ENCODE data around the gene HMG20A. TPM values are rescaled to one million over a fixed set of nuclear protein-coding genes. Genes with fewer than 3 reads are reported as not detected.

HMG20A gene
- total RNA-seq, 1 donor from 2014 or later = 26.4 TPM

DNA sequence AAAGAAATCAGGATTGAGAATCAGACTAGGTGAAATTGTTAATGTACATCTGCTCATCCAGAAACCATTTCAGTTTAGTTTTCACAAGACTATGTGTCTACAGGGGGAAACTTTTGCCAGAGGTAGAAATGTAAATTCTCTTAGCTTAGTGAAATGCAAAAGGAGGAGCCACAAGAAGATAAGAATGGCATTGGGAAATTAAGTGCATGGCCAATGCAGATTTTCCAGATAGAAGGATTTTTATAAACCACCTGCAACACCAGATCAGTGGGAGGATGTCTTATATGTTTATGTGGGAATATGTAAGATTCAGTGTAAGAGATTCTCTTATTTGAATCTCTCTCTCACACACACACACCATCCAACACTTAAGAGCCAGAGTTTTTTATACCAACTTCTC, 67.2 kb downstream of the HMG20A start:
- DNase-seq (ENCODE audit: low read depth) = no peak
- Histone ChIP-seq H3K4me3 (ENCODE audit: low read depth, low read length) (no peak overlapping the region), H3K27me3 (ENCODE audit: control insufficient read depth, insufficient read depth, low read length) (no peaks in the 10 kb centered on the region), H3K36me3 (ENCODE audit: control insufficient read depth, insufficient read depth, low read length) (no peaks in the 10 kb centered on the region)
- TF ChIP-seq, protein P1, sequence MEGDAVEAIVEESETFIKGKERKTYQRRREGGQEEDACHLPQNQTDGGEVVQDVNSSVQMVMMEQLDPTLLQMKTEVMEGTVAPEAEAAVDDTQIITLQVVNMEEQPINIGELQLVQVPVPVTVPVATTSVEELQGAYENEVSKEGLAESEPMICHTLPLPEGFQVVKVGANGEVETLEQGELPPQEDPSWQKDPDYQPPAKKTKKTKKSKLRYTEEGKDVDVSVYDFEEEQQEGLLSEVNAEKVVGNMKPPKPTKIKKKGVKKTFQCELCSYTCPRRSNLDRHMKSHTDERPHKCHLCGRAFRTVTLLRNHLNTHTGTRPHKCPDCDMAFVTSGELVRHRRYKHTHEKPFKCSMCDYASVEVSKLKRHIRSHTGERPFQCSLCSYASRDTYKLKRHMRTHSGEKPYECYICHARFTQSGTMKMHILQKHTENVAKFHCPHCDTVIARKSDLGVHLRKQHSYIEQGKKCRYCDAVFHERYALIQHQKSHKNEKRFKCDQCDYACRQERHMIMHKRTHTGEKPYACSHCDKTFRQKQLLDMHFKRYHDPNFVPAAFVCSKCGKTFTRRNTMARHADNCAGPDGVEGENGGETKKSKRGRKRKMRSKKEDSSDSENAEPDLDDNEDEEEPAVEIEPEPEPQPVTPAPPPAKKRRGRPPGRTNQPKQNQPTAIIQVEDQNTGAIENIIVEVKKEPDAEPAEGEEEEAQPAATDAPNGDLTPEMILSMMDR (IDR thresholded peaks at IDR 0.05; ENCODE audit: insufficient read depth, low read length, poor library complexity, severe bottlenecking) = no peak

DNA sequence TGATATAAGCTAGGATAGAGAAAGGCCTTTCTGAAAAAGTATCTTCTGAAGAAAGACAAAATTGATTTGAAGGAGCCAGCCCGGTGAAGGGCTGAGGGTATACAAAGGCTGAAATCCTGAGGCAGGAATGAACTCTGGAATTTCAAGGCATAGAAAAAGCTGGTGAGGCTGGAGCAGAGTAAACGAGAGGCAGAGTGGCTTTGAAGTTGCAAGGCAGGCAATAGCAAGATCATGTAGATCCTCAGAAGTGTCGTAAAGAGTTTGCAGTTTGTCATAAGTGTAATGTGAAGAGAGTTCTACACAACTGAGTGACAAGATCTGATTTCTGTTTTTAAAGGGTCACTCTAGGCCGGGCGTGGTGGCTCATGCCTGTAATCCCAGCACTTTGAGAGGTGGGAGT, 69.0 kb downstream of the HMG20A start:
- DNase-seq (ENCODE audit: low read depth) = no peak
- Histone ChIP-seq H3K36me3 (ENCODE audit: control insufficient read depth, insufficient read depth, low read length) (no peaks in the 10 kb centered on the region), H3K4me3 (ENCODE audit: low read depth, low read length) (no peak overlapping the region), H3K27me3 (ENCODE audit: control insufficient read depth, insufficient read depth, low read length) (no peaks in the 10 kb centered on the region)
- TF ChIP-seq, protein P1 (IDR thresholded peaks at IDR 0.05; ENCODE audit: insufficient read depth, low read length, poor library complexity, severe bottlenecking) = no peak

DNA sequence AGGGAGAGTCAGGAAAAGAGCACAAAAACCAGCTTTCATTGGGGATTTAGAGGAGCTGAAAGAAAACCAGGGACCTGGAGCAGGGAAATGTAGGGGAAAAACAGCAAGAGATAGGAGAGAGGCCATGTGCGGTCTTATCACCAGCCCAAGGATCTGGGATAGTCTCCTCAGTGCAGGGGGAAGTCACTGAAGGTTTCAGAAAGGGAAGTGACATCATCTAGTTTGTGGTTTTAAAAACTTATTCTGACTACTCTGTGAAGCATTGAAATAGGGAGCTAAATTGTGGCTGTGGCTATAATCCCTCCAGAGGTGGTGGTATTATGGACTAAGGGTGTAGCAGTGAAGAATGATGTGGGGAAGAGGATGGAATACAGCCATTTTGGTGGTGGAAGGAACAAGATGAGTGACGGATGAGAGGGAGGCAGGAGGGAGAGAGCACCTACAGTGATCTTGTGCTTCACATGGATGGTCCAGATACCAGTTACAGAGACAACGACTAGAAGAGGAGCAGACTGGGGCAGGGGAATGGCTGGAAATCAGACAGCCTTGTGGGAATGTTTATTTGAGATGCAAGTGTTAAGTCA, 72.7 kb downstream of the HMG20A start:
- no peaks in the 10 kb centered on the region for H3K27me3 ChIP-seq (ENCODE audit: control insufficient read depth, insufficient read depth, low read length)
- no peak for DNase-seq (ENCODE audit: low read depth)
- TF ChIP-seq, protein P1 (IDR thresholded peaks at IDR 0.05; ENCODE audit: insufficient read depth, low read length, poor library complexity, severe bottlenecking) = no peak
- H3K36me3 ChIP-seq (ENCODE audit: control insufficient read depth, insufficient read depth, low read length) = no peaks in the 10 kb centered on the region
- H3K4me3 ChIP-seq (ENCODE audit: low read depth, low read length) = no peak overlapping the region

DNA sequence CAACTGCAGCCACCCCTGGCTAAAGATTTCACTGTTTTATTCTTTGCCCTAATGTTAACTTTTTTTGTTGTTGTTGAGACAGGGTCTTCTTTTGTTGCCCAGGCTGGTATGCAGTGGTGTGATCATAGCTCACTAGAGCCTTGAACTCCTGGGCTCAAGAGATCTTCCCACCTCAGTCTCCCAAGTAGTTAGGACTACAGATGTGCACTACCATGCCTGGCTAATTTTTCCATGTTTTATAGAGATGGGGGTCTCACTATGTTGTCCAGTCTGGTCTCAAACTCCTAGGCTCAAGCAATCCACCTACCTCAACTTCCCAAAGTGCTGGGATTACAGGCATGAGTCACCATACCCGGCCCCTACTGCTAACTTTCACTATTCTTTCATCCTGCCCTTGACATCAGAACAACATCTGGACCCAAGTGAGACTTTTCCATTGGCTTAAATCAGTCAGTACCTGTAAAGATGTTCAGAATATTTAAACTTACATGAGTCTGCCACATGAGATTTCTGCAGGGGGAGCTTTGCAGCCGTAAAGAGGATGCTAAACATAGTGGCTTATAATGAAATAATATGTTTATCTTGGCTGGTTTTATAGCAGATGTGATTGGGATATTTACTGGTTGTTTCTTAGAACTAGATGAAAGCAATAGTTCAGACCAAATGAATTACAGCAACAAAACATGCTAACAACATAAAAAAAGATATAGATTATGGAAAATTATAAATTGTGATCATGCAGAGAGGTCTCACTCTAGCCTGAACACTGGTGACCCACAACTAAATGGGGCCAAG, 73.6 kb downstream of the HMG20A start:
- H3K36me3 ChIP-seq (ENCODE audit: control insufficient read depth, insufficient read depth, low read length) = no peaks in the 10 kb centered on the region
- TF ChIP-seq, protein P1 (IDR thresholded peaks at IDR 0.05; ENCODE audit: insufficient read depth, low read length, poor library complexity, severe bottlenecking) = no peak
- no peaks in the 10 kb centered on the region for H3K27me3 ChIP-seq (ENCODE audit: control insufficient read depth, insufficient read depth, low read length)
- no peak overlapping the region for H3K4me3 ChIP-seq (ENCODE audit: low read depth, low read length)
- no peak for DNase-seq (ENCODE audit: low read depth)

DNA sequence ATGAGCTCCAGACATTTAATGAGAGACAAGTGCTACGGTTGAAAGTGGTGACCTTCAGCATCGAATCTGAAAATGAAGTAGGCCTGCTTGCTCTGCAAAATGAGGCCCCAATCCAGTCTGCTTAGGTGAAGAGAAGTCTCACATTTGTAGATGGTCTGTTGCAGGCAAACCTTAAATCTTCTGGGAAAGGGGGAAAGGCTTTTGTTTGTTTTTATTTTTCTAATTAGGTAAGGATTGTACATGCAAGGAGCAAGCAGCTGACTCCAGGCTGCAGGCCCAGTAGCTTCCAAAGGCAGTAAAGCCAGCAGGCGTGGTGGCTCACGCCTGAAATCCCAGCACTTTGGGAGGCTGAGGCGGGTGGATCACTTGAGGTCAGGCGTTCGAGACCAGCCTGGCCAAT, 74.3 kb downstream of the HMG20A start:
- Histone ChIP-seq H3K27me3 (ENCODE audit: control insufficient read depth, insufficient read depth, low read length) (no peaks in the 10 kb centered on the region), H3K4me3 (ENCODE audit: low read depth, low read length) (no peak overlapping the region), H3K36me3 (ENCODE audit: control insufficient read depth, insufficient read depth, low read length) (no peaks in the 10 kb centered on the region)
- TF ChIP-seq, protein P1 (IDR thresholded peaks at IDR 0.05; ENCODE audit: insufficient read depth, low read length, poor library complexity, severe bottlenecking) = no peak
- DNase-seq (ENCODE audit: low read depth) = no peak

Measured in kidney epithelial cell (primary cell).